Activated CD8-positive, alpha-beta memory T cell treated with anti-CD3 and anti-CD28 coated beads, Interleukin-2, amount 50 U/mL, for 24 hours (primary cell): ENCODE data around the gene C22orf39.

Source experiments
- DNase-seq: peaks from one replicate; pipeline ENCODE4 v3.0.0-alpha.2; 2020; ENCODE audit errors: extremely low read depth

The C22orf39 gene

GRCh38 chr22:19477321-19478044, 30.0 kb upstream of the C22orf39 start:
- no peak for DNase-seq

- no peak for DNase-seq
Observed at GRCh38 chr22:19476023-19476422, 28.5 kb upstream of the C22orf39 start.

GRCh38 chr22:19473578-19473977, 26.1 kb upstream of the C22orf39 start:
- no peak for DNase-seq

- no peak for DNase-seq
Observed at GRCh38 chr22:19472233-19472632, 24.7 kb upstream of the C22orf39 start.

GRCh38 chr22:19471572-19471971, 24.1 kb upstream of the C22orf39 start:
- no peak for DNase-seq

- DNase-seq, result no peak
Observed at GRCh38 chr22:19470010-19470409, 22.5 kb upstream of the C22orf39 start.

GRCh38 chr22:19469421-19469820, 21.9 kb upstream of the C22orf39 start:
- no peak for DNase-seq

- DNase-seq, result no peak
Observed at GRCh38 chr22:19467912-19468311, 20.4 kb upstream of the C22orf39 start.

- DNase-seq, result no peak
Observed at GRCh38 chr22:19466848-19467752, 19.6 kb upstream of the C22orf39 start.

- DNase-seq, result no peak
Observed at GRCh38 chr22:19466126-19466716, 18.7 kb upstream of the C22orf39 start.

GRCh38 chr22:19464975-19465374, 17.5 kb upstream of the C22orf39 start:
- no peak for DNase-seq

GRCh38 chr22:19464546-19464945, 17.0 kb upstream of the C22orf39 start:
- DNase-seq, result no peak

GRCh38 chr22:19463491-19464469, 16.3 kb upstream of the C22orf39 start:
- DNase-seq, result no peak

- DNase-seq, result no peak
Observed at GRCh38 chr22:19463008-19463407, 15.5 kb upstream of the C22orf39 start.

GRCh38 chr22:19461506-19461905, 14.0 kb upstream of the C22orf39 start:
- DNase-seq, result no peak

- no peak for DNase-seq
Observed at GRCh38 chr22:19460036-19460435, 12.5 kb upstream of the C22orf39 start.

GRCh38 chr22:19457828-19458428, 10.4 kb upstream of the C22orf39 start:
- DNase-seq, result no peak

- DNase-seq, result no peak
Observed at GRCh38 chr22:19456541-19456940, 9.0 kb upstream of the C22orf39 start.

- DNase-seq, result no peak
Observed at GRCh38 chr22:19455585-19456370, 8.3 kb upstream of the C22orf39 start.

GRCh38 chr22:19455033-19455432, 7.5 kb upstream of the C22orf39 start:
- no peak for DNase-seq
